AG04449 (cell line): ENCODE data around the gene IFT43.

Experiments used
- CTCF ChIA-PET: fragments of 350-600 bp; formaldehyde crosslinking; extraction: SDS; loops from one replicate; lab custom pipeline; 2021; ENCODE audit warnings: antibody characterized with exemption; lab: Yijun Ruan, JAX
- POLR2A ChIA-PET: fragments of 400-600, 350-600 bp; formaldehyde crosslinking; extraction: SDS; loops from one replicate; lab custom pipeline; 2020; ENCODE audit warnings: antibody characterized with exemption, inconsistent platforms; lab: Yijun Ruan, JAX
- DNase-seq: peaks from one replicate; pipeline ENCODE4 v3.0.0-alpha.2; 2010; ENCODE audit warnings: low read depth, low spot score
- H3K4me3 ChIP-seq: 2 replicates; pipeline ENCODE4 v1.5.1; 2011; ENCODE audit warnings: low read depth, mild to moderate bottlenecking, control low read depth, low read length
- TF ChIP-seq, protein P1 (sequence below): IDR thresholded peaks from one replicate; pipeline ENCODE4 v1.5.1; 2011; ENCODE audit warnings: mild to moderate bottlenecking, moderate library complexity, low read length, control low read depth, inconsistent platforms; ENCODE audit not compliant: insufficient read depth; ENCODE audit errors: missing control alignments

Gene IFT43

GRCh38 chr14:75987201-75987970, 1.8 kb downstream of the IFT43 start:
- TF ChIP-seq, protein P1, sequence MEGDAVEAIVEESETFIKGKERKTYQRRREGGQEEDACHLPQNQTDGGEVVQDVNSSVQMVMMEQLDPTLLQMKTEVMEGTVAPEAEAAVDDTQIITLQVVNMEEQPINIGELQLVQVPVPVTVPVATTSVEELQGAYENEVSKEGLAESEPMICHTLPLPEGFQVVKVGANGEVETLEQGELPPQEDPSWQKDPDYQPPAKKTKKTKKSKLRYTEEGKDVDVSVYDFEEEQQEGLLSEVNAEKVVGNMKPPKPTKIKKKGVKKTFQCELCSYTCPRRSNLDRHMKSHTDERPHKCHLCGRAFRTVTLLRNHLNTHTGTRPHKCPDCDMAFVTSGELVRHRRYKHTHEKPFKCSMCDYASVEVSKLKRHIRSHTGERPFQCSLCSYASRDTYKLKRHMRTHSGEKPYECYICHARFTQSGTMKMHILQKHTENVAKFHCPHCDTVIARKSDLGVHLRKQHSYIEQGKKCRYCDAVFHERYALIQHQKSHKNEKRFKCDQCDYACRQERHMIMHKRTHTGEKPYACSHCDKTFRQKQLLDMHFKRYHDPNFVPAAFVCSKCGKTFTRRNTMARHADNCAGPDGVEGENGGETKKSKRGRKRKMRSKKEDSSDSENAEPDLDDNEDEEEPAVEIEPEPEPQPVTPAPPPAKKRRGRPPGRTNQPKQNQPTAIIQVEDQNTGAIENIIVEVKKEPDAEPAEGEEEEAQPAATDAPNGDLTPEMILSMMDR = no peak
- POLR2A ChIA-PET = no interaction called here
- DNase-seq = no peak
- no peak overlapping the region for H3K4me3 ChIP-seq
- CTCF ChIA-PET = interaction anchor here (1.0 to 20.2 kb wide), 3 partner anchors 78 to 366 kb away, joined by 3 to 715 read pairs (median 230); no protein-coding TSS in a partner anchor

DNA sequence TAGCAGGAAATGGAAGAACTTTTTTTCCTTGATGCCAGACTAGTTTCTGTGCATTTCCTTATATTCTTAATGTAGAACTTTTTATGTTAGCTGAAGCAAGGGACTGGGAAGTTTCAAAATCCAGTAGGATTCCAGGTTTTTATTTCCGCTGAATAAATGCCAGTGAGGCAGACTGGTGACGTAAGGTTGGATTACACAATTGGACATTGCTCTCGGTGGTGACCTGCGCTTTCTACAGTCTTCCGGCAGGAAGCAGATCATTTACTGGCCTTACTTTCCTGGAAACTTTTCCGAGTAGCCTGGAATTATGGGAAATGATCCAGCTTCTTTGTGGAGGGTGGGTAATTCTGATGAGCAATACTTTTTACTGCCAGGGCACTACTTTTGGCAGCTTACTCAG, 3.6 kb downstream of the IFT43 start:
- ChIA-PET POLR2A (no interaction called here), CTCF (interaction anchor here (0.8 to 20.2 kb wide), 4 partner anchors 10 to 278 kb away, joined by 3 to 715 read pairs (median 6); no protein-coding TSS in a partner anchor)
- TF ChIP-seq, protein P1 = no peak
- H3K4me3 ChIP-seq = no peak overlapping the region
- DNase-seq = no peak

DNA sequence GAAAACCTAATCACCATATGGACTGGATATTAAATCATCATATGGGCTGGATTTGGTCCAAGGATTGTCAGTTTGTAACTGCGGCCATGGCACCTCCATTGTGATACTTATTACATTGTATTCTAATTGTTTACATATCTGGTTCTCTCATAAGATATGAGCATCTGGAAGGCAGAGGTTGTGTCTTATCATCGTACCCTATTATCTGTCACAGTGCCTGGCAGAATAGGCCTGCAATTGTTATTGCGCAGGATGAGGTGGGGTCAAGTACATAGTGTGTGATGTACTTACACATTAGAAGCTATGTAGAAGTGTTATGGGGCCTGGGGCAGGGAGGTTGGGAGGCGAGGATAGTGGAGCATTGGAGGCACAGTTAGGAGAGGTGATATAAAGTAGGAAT, 4.7 kb downstream of the IFT43 start:
- no peak overlapping the region for H3K4me3 ChIP-seq
- no peak for DNase-seq
- TF ChIP-seq, protein P1 = no peak
- ChIA-PET POLR2A (no interaction called here), CTCF (interaction anchor here (2.1 to 20.2 kb wide), 3 partner anchors 84 to 279 kb away, joined by 8 to 715 read pairs (median 9); no protein-coding TSS in a partner anchor)

DNA sequence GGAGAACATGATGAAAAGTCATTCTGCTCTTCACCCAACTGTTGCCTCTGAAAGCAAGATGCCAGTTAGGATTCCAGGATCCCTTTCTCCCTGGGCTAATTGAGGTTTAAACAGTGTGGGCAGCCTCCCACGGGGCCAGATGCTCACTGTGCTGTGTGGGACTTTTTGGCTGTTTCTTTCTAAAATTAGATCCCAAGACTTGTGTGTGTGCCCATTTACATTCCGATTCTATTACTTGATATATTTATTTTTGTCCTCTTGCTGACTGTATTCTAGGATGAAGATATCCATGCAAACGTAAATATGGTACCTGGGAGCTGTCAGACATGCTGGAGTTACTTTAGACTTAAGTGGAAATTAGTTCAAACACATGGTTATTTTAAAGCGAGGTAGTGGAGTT, 6.2 kb downstream of the IFT43 start:
- CTCF ChIA-PET = interaction anchor here (1.3 to 20.2 kb wide), 3 partner anchors 9 to 280 kb away, joined by 6 to 715 read pairs (median 9); no protein-coding TSS in a partner anchor
- POLR2A ChIA-PET = no interaction called here
- H3K4me3 ChIP-seq = no peak overlapping the region
- TF ChIP-seq, protein P1 = no peak
- DNase-seq = no peak

DNA sequence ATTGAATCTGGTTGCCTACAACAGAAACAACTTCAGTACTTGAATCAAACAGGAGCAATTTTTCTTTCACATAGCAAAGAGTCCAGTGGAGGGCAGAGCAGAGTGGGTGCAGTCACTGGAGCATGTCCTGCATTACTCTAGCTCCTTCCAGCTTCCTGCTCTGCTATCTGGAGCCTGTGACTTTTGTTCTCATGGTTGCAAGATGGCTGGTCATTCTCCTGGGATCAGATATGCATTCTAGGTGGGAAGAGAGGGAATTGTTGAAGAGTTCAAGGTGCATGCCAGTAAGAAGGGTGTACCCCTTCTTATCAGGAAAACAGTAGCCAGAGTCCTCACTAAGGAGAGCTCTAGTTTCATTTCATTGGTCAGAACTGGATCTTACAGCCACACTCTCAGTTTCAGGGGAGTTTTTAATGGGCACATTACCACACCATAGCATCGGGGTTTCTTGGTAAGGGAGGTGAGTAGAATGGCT, 8.0 kb downstream of the IFT43 start:
- H3K4me3 ChIP-seq = no peak overlapping the region
- POLR2A ChIA-PET = no interaction called here
- no peak for DNase-seq
- TF ChIP-seq, protein P1 = no peak
- CTCF ChIA-PET = interaction anchor here (1.8 to 3.3 kb wide), 3 partner anchors 11 to 284 kb away, joined by 5 to 31 read pairs (median 6); partner anchors contain the start of gene TGFB3

DNA sequence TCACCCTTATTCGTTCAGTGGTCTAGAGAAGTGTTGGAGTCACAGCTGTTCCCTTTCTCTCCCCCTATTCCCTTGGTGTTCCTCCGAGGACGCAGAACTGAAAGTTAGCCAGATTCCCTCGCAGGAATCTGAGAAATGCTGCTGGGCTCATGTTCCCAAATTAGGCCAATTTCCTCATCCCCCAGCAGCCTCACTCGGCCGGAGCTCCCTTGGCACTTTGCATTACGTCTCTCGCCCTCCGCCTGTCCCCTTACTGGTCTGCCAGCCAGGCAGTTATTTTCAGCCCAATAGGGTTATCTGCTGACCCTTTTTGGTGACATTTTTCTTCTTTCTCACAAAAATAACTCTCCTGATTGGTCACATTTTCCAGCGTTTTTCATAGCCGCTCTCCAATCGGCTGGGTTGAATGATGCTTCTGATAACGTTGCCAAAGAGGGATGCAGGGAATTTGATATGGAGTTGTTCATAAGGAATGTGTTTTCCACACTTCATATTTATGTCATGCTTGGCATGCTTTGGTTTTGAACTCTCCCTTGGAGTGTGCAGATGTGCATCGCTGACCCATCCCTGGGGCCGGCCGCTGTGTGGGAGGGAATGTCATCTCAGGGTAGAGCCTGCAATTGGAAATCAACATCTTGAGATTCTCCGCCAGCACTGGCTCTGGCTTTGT, 9.9 kb downstream of the IFT43 start:
- ChIA-PET POLR2A (interaction anchor here (0.5 kb wide), 1 partner anchor 116 kb away, joined by 3 read pairs; no protein-coding TSS in a partner anchor), CTCF (interaction anchor here (1.0 to 3.3 kb wide), 4 partner anchors 11 to 285 kb away, joined by 3 to 31 read pairs (median 5); partner anchors contain the start of gene TGFB3)
- no peak for DNase-seq
- TF ChIP-seq, protein P1 = no peak
- H3K4me3 ChIP-seq = no peak overlapping the region
